DOHH2 (cell line): ENCODE results near the gene COL5A2.

Experiments used
- H3F3A ChIP-seq: fragments of 200-600 bp; sonication (generic), shearing (Covaris generic); 2 replicates; pipeline ENCODE4 v1.6.0; 2016; ENCODE audit warnings: antibody characterized with exemption, mild to moderate bottlenecking; ENCODE audit not compliant: control insufficient read depth, insufficient read depth
- H3K27ac ChIP-seq: fragments of 200-600 bp; sonication (generic); 2 replicates; pipeline ENCODE4 v1.5.1; 2014; ENCODE audit warnings: low read depth, mild to moderate bottlenecking, low read length, moderate library complexity
- H3K27me3 ChIP-seq: fragments of 200-600 bp; sonication (generic); 2 replicates; pipeline ENCODE4 v1.6.1; 2014; ENCODE audit warnings: mild to moderate bottlenecking, low read length, mixed read lengths; ENCODE audit not compliant: control insufficient read depth
- H3K36me3 ChIP-seq: fragments of 200-600 bp; sonication (generic); 2 replicates; pipeline ENCODE4 v1.6.1; 2014; ENCODE audit warnings: mild to moderate bottlenecking, low read length, moderate library complexity, mixed read lengths; ENCODE audit not compliant: control insufficient read depth
- H3K4me1 ChIP-seq: fragments of 200-600 bp; sonication (generic); 2 replicates; pipeline ENCODE4 v1.6.1; 2014; ENCODE audit warnings: mild to moderate bottlenecking, low read length, mixed read lengths; ENCODE audit not compliant: control insufficient read depth
- H3K4me2 ChIP-seq: fragments of 200-600 bp; sonication (generic); 2 replicates; pipeline ENCODE4 v1.6.0; 2014; ENCODE audit warnings: mild to moderate bottlenecking, low read length, moderate library complexity
- H3K4me3 ChIP-seq: fragments of 200-600 bp; sonication (generic); 2 replicates; pipeline ENCODE4 v1.5.1; 2014; ENCODE audit warnings: mild to moderate bottlenecking, low read length, mixed read lengths
- H3K79me2 ChIP-seq: fragments of 200-600 bp; sonication (generic); 2 replicates; pipeline ENCODE4 v1.6.1; 2014; ENCODE audit warnings: mild to moderate bottlenecking, low read length, mixed read lengths; ENCODE audit not compliant: control insufficient read depth
- H3K9me2 ChIP-seq: fragments of 200-600 bp; sonication (generic); replicated peaks from 2 replicates; pipeline ENCODE4 v1.6.1; 2014; ENCODE audit warnings: mild to moderate bottlenecking, low read length, mixed read lengths; ENCODE audit not compliant: control insufficient read depth
- H3K9me3 ChIP-seq: fragments of 200-600 bp; sonication (generic); 2 replicates; pipeline ENCODE4 v1.6.1; 2014; ENCODE audit warnings: antibody characterized with exemption, low read length, mixed read lengths; ENCODE audit not compliant: control insufficient read depth, insufficient read depth
- H4K20me1 ChIP-seq: fragments of 200-600 bp; sonication (generic); 2 replicates; pipeline ENCODE4 v1.6.0; 2014; ENCODE audit warnings: low read depth, mild to moderate bottlenecking, antibody characterized with exemption, low read length, moderate library complexity; ENCODE audit not compliant: control insufficient read depth, insufficient read depth
- CTCF ChIP-seq: fragments of 200-600 bp; sonication (generic); IDR thresholded peaks from one replicate; pipeline ENCODE4 v1.5.1; 2014; ENCODE audit warnings: antibody characterized with exemption, mild to moderate bottlenecking, low read depth, low read length; ENCODE audit not compliant: poor library complexity, severe bottlenecking
- EZH2phosphoT487 ChIP-seq: fragments of 200-600 bp; sonication (generic); IDR thresholded peaks from 2 replicates; pipeline ENCODE4 v1.6.1; 2017; ENCODE audit warnings: borderline replicate concordance, mild to moderate bottlenecking, antibody characterized with exemption, low read length, moderate library complexity, mixed read lengths

The COL5A2 gene

GRCh38 chr2:189157456-189157855, 22.1 kb downstream of the COL5A2 start:
- H4K20me1 ChIP-seq, result no peaks in the 10 kb centered on the region
- H3K4me1 ChIP-seq, result no peaks in the 10 kb centered on the region
- no peaks in the 10 kb centered on the region for H3K9me3 ChIP-seq
- H3K36me3 ChIP-seq, result no peaks in the 10 kb centered on the region
- no peak overlapping the region for H3K4me3 ChIP-seq
- no peak overlapping the region for H3K4me2 ChIP-seq
- H3K27ac ChIP-seq, result no peak overlapping the region
- H3K27me3 ChIP-seq, result no peaks in the 10 kb centered on the region
- H3K79me2 ChIP-seq, result no peaks in the 10 kb centered on the region
- H3F3A ChIP-seq, result no peaks in the 10 kb centered on the region
- TF ChIP-seq CTCF (no peak), EZH2phosphoT487 (no peak)
- H3K9me2 ChIP-seq, result no peaks in the 10 kb centered on the region

GRCh38 chr2:189155795-189156194, 23.8 kb downstream of the COL5A2 start:
- no peaks in the 10 kb centered on the region for H3K36me3 ChIP-seq
- H3K4me3 ChIP-seq, result no peak overlapping the region
- H3F3A ChIP-seq, result no peaks in the 10 kb centered on the region
- H3K27ac ChIP-seq, result no peak overlapping the region
- no peak overlapping the region for H3K4me2 ChIP-seq
- no peaks in the 10 kb centered on the region for H4K20me1 ChIP-seq
- H3K9me3 ChIP-seq, result no peaks in the 10 kb centered on the region
- no peaks in the 10 kb centered on the region for H3K9me2 ChIP-seq
- H3K27me3 ChIP-seq, result no peaks in the 10 kb centered on the region
- no peaks in the 10 kb centered on the region for H3K79me2 ChIP-seq
- no peak for TF ChIP-seq EZH2phosphoT487
- no peaks in the 10 kb centered on the region for H3K4me1 ChIP-seq

- Histone ChIP-seq H3F3A (no peaks in the 10 kb centered on the region), H3K4me1 (no peaks in the 10 kb centered on the region), H3K36me3 (no peaks in the 10 kb centered on the region), H3K27me3 (no peaks in the 10 kb centered on the region), H3K9me2 (no peaks in the 10 kb centered on the region), H3K27ac (no peak overlapping the region), H3K4me2 (no peak overlapping the region), H3K79me2 (no peaks in the 10 kb centered on the region), H4K20me1 (no peaks in the 10 kb centered on the region), H3K4me3 (no peak overlapping the region), H3K9me3 (no peaks in the 10 kb centered on the region)
- TF ChIP-seq EZH2phosphoT487 (no peak), CTCF (no peak)
Observed at GRCh38 chr2:189153619-189154018, 25.9 kb downstream of the COL5A2 start.

GRCh38 chr2:189152483-189152882, 27.1 kb downstream of the COL5A2 start:
- H3K4me2 ChIP-seq, result no peak overlapping the region
- no peaks in the 10 kb centered on the region for H3K79me2 ChIP-seq
- no peak overlapping the region for H3K27ac ChIP-seq
- H3K4me1 ChIP-seq, result no peaks in the 10 kb centered on the region
- no peaks in the 10 kb centered on the region for H3F3A ChIP-seq
- H3K36me3 ChIP-seq, result no peaks in the 10 kb centered on the region
- TF ChIP-seq CTCF, result no peak
- TF ChIP-seq EZH2phosphoT487, result no peak
- no peaks in the 10 kb centered on the region for H3K27me3 ChIP-seq
- no peaks in the 10 kb centered on the region for H4K20me1 ChIP-seq
- no peaks in the 10 kb centered on the region for H3K9me3 ChIP-seq
- H3K4me3 ChIP-seq, result no peak overlapping the region
- H3K9me2 ChIP-seq, result no peaks in the 10 kb centered on the region
